ENCODE measurements around the gene IL31RA. TPM values are rescaled to one million over a fixed set of nuclear protein-coding genes. Genes with fewer than 3 reads are reported as not detected.
A peak's percentile ranks its signal among the peaks of the same experiment; 100 is the strongest.

The IL31RA gene
- total RNA-seq, 1 donor from 2014 or later: 0.16 TPM

- no peak for DNase-seq (ENCODE audit: low read depth)
These were observed 6.9 kb downstream of the IL31RA start for GRCh38 chr5:55858104-55858503.

DNA sequence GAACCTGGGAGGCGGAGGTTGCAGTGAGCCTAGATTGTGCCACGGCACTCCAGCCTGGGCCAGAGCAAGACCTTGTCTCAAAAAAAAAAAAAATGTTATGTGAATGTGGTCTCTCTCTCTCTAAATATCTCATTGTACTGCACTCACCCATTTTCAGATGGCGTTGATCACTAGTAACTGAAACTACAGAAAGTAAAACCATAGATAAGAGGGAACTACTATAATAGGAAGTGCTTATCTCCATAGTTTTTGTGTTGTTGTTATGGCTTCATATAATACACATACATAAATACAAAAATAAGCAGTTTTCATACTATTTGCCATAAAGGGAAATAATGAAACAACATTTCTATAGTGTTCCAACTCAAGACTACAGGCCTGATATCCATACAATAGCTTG lies 9.1 kb downstream of the IL31RA start:
- no peak for DNase-seq (ENCODE audit: low read depth)

GRCh38 chr5:55860709-55861108 lies 9.6 kb downstream of the IL31RA start:
- no peak for DNase-seq (ENCODE audit: low read depth)

DNA sequence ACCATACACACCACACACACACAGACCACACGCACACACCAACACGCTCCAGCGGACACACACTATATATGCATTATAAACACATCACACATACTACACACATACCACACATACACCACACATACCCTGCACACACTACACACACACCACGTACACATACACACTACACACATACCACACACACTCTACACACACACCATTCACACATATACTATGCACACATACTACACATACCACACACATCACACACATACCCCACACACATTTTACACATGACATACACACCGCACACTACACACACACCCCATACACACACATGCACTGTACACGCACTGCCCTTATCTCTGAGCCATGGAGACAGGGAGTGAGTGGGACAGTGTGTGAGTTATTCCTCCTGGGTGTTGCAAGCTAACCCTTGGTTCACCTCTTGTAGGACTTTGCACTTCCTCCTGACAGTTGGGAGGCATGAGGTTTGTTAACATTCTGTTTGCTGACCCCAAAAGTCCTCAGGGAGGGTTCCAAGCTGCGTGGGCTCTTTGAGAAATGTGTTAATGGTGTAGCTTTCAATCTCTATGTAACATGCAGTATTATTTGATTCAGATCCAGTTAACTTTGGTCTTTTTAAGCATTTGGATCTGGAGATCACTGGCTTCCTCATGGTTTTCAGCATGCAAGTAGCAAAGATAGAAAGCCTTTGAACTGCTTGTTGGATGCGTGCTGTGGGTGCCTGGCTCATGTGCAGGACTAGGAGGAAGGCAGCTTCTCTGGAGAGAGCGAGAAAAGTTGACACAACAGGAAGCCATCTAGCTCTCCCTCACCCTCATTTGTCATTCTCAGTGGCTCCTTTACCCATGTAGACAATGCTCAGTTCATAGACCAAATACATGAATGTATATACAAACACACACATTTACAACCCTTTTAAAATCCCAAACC lies 13.7 kb downstream of the IL31RA start:
- DNase-seq (ENCODE audit: low read depth): no peak

DNA sequence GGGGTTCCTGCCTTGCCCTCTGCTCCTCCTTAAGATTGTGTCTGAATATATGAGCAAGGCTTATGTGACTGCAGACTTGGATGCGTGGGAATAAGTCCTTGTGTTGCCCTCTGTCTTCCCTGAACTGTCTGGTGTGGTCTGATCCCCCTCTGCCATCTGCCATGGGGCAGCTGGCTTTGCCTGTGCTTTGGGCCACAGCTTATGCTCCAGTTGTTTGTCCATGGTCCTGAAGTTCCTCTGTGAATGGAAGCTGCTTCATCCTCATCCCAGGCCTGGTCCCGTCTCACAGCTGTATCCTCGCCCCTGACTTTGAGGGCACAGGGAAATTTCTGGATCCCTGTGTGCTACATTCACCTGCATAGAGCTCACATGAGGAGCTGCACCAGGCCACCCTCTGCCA lies 14.7 kb downstream of the IL31RA start:
- peak; percentile 76 for DNase-seq (ENCODE audit: low read depth)

DNA sequence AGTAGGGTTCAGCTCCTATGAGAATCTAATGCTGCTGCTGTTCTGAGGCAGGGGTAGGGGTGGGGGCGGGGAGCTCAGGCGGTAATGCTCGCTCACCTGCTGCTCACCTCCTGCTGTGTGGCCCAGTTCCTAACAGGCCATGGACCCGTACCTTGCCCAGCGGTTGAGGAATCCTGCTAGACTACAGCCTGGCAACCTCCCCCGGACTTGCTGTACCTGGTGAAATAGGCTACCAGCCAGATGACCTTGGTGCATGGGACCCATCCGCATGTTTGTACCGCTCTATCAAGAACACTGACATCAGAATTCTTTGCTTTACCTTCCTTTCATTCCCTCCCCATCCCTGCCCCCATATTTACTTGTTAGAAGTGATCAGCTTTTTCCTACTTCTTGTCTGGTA lies 15.3 kb downstream of the IL31RA start:
- no peak for DNase-seq (ENCODE audit: low read depth)

DNA sequence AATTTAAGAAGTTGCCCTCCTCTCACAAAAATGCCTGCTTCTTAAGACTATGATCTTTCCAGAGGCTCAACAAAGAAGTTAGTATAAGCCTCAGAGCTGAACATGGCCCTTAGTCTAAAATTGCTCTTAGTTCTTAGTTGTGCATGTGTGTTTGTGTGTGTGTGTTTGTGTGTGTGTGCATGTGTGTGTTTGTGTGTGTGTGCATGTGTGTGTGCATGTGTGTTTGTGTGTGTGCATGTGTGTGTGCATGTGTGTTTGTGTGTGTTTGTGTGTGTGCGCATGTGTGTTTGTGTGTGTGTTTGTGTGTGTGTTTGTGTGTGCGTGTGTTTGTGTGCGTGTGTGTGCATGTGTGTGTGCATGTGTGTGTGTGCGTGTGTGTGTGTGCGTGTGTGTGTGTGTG lies 15.8 kb downstream of the IL31RA start:
- no peak for DNase-seq (ENCODE audit: low read depth)

DNA sequence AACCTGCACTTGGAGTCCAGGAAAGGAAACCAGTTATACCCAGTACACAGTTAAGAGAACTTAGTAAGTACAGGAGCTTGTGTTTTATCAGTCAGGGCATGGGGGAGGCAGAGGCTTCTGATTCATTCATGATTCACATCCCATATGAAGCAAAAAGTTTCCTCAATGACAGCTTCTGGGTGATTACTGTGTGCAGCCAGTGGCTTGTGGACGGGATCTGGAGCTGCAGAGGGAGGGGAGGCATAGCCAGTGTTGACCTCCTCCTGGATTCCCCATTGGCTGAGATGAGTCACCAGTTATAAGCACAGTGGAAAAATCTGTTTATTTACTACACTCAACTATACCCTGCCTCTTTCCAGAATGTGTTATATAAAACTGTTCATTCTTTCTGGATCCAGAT lies 17.7 kb downstream of the IL31RA start:
- peak; percentile 75 for DNase-seq (ENCODE audit: low read depth)

DNA sequence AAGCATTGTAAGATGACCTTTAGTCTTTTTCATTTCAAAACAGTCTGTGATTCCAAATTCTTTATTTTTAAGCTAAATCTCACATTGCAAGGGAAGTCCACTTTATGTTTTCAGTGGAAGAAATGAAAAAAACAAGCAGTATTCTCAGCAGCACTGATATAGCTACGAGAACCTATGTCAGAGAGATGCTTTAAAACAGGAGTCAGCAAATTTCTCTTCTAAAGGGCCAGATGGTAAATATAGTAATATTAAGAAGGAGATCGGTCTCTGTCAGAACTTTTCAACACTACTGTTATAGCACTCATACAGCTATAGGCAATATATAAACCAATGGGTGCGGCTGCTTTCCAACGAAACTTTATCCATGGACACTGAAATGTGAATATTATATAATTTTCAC lies 18.7 kb downstream of the IL31RA start:
- no peak for DNase-seq (ENCODE audit: low read depth)

- DNase-seq (ENCODE audit: low read depth): no peak
These were observed 22.1 kb downstream of the IL31RA start for GRCh38 chr5:55873234-55873633.

GRCh38 chr5:55877655-55878054 lies 26.5 kb downstream of the IL31RA start:
- DNase-seq (ENCODE audit: low read depth): no peak

DNA sequence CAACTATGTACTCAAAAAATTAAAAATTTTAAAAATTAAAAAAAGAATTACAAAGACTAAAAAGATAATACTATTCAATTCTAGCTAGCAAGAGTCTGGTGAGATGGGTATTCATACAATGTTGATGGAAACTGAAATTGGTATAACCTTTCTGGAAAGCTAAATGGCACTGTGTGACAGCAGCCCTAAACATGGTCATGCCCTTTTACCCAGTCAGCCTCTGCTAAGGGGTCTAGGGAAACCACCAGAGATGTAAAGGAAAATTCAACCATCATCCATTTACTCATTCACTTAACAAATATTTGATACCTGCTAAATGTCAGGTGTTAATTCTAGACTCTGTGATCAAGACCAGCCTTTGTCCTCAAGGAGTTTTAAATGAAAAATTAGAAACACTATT lies 29.3 kb downstream of the IL31RA start:
- DNase-seq (ENCODE audit: low read depth): no peak

GRCh38 chr5:55885359-55885758 lies 34.2 kb downstream of the IL31RA start:
- DNase-seq (ENCODE audit: low read depth): no peak

DNA sequence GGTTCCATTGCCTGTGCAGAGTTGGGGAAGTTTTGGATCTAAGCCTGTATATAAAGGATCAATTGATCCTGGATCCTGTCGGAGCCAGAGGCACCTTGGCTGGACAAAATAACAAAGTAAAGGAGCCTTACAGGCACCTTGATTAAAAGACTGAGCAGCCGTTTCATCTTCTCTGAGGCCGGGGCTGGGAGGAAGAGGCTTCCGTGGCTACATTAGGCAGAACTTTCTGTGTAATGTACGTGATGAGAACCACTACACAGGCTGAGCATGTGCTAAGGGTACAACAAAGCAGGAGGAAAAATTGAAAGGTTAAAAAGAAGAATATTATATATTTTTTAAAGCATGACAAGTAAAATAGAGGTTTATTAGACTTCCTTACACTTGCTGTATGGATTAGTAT lies 37.0 kb downstream of the IL31RA start:
- DNase-seq (ENCODE audit: low read depth): no peak

DNA sequence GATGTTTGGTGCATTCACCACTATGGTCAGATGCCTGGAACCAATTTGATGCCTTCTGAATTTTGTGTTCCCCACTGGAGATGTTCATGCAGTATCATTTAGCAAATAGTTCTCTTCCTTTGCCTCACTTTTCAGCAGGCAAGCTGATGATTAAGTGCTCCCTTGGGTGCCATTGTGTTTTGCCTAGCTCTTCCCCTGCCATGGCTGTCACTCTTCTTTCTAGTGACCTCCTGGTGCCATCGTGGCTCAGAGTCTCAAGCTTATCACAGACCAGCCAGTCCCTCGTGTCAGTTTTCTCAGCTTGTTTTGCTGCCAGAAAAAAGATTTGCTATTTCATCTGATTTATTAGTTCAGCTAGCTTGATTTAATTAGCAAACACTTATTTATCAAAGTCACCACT lies 41.3 kb downstream of the IL31RA start:
- no peak for DNase-seq (ENCODE audit: low read depth)

- DNase-seq (ENCODE audit: low read depth): no peak
These were observed 43.0 kb downstream of the IL31RA start for GRCh38 chr5:55894135-55894534.

DNA sequence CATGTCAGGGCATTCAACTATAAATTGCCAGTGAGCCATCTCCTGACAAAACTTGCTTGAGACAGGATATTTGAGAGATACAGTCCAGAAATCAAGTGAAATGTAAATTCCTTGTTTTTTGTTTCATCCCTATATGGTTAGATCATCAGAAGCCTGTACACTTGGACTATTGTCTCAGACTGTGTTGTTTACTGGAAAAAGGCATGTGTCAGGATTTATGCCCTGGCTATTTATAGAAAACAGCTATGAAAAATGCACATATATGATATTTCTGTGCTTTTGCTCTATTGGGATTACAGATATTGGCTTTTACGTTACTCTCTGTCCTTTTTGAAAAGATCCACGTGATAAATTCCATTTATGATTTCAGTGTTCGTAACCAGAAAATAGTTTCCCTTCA lies 44.2 kb downstream of the IL31RA start:
- DNase-seq (ENCODE audit: low read depth): no peak

DNA sequence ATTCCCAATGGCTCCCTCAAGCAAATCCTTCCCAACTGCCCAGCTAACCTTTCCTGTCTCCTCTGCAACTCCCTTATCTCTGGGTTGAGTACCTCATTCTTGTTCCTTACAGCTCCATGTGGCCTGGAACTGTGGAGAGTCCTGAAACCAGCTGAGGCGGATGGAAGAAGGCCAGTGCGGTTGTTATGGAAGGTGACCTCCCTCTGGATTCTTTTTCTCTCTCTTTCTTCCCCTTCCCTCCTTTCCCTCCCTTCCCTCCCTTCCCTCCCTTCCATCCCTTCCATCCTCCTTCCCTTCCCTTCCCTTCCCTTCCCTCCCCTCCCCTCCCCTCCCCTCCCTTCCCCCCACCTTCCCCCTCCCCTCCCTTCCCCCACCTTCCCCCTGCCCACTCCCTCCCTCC lies 45.1 kb downstream of the IL31RA start:
- DNase-seq (ENCODE audit: low read depth): no peak

GRCh38 chr5:55896663-55897062 lies 45.5 kb downstream of the IL31RA start:
- DNase-seq (ENCODE audit: low read depth): no peak

DNA sequence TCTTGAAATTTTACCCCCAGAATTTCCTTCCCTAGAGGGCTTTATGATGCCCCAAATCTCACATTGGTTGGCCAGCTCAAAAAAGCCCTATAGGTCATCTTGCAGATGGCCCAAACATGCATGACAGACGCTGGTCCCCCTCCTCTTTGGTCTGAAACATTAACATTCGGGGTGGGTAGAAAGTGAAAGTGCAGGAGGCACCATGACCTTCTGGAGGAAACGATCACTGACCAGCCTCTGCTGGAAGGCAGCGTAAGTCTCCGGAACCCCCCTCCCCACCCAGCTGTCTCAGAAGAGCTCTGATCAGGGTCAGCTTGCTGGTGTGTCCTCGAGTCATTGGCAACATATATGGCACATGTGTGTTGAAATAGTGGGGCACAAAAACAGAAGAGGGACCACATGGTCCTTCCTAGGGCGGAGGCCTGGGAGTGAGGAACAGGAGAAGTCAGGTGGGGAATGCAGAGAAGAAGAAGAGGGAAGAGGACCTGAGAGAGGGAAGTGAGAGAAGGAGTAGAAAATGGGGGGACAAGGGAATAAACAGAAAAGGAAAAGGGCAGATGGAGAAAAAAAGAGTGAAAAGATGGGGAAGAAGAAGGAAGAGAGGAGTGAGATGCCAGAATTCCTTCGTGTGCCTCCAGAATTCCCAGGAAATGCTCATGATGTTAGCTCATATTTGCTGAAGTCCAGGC lies 46.2 kb downstream of the IL31RA start:
- DNase-seq (ENCODE audit: low read depth): no peak

DNA sequence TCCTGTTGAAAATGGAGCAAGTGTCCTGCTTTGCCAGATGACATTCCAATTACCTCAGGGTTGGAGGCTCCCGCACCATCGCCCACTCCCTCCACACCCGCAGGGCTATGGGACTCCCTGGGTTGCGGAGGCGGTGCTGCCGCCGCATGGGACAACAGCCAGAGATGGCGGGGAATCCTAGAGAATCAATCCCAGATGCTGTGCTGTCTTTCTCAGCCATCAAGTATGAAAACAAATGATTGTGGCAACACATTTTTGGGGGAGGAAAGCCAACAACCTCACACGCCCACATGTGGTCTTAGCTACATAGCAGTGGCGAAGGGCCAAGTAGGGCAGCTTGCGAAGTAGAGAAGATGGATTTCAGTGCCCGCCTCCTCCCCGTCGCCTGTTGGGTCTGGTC lies 46.7 kb downstream of the IL31RA start:
- DNase-seq (ENCODE audit: low read depth): peak; percentile 96

- DNase-seq (ENCODE audit: low read depth): no peak
These were observed 48.2 kb downstream of the IL31RA start for GRCh38 chr5:55899344-55899743.

- DNase-seq (ENCODE audit: low read depth): no peak
These were observed 48.9 kb downstream of the IL31RA start for GRCh38 chr5:55900068-55900467.

Measured in myocyte (in vitro differentiated cells).